A549 (cell line): ENCODE results near the gene CRADD. TPM values are rescaled to one million over a fixed set of nuclear protein-coding genes. Genes with fewer than 3 reads are reported as not detected.
A peak's percentile ranks its signal among the peaks of the same experiment; 100 is the strongest.

Source experiments
- ATAC-seq, 2 experiments: fragments of 200-7000 bp in 1 of 2; fragments of >200 bp in 1 of 2; cut with Nextera tagmentation in 1 of 2; cut with Tn5 transposase in 1 of 2; 3 replicates each; pipeline versions ENCODE4 v1.8.0 to v1.9.1; 2018 to 2020; ENCODE audit warnings: mild to moderate bottlenecking in 1 of 2, moderate library complexity in 1 of 2
- CTCF ChIA-PET: fragments of 300-600 bp; sonication (Branson Sonifier 250); formaldehyde crosslinking; extraction: SDS; loops from one replicate; lab custom pipeline; 2021; ENCODE audit warnings: antibody characterized with exemption, inconsistent platforms; lab: Yijun Ruan, JAX
- POLR2A ChIA-PET: fragments of 350-600 bp; formaldehyde crosslinking; extraction: SDS; loops from one replicate; lab custom pipeline; 2021; ENCODE audit warnings: antibody characterized with exemption, inconsistent platforms; lab: Yijun Ruan, JAX
- DNase-seq, 2 experiments: peaks; one replicate each; pipeline versions ENCODE4 v3.0.0 to v3.0.0-alpha.2; 2011 to 2016; ENCODE audit warnings: low read depth in 1 of 2, low spot score in 1 of 2
- FAIRE-seq: peaks from 2 replicates; lab custom pipeline; 2011; peaks lifted over from hg19 to GRCh38; lab: Jason Lieb, UNC
- H3K27ac ChIP-seq, 2 experiments: fragments of >200 bp; sonication (Bioruptor Twin); formaldehyde crosslinking; 3 replicates each; pipeline ENCODE4 v1.5.1; 2016 to 2017
- H3K4me1 ChIP-seq: fragments of >200 bp; sonication (Bioruptor Twin); formaldehyde crosslinking; 3 replicates; pipeline ENCODE4 v1.6.1; 2016
- H3K4me2 ChIP-seq: fragments of >200 bp; sonication (Bioruptor Twin); formaldehyde crosslinking; 3 replicates; pipeline ENCODE4 v1.6.1; 2016
- H3K4me3 ChIP-seq: fragments of >200 bp; sonication (Bioruptor Twin); formaldehyde crosslinking; 3 replicates; pipeline ENCODE4 v1.5.1; 2016
- H3K9me3 ChIP-seq: fragments of >200 bp; sonication (Bioruptor Twin); formaldehyde crosslinking; 3 replicates; pipeline ENCODE4 v1.6.1; 2016
- BHLHE40 ChIP-seq: IDR thresholded peaks from 2 replicates; pipeline ENCODE4 v1.6.1; 2012; ENCODE audit warnings: low read depth, low read length, inconsistent platforms
- ELK1 ChIP-seq: fragments of 150-350 bp; IDR thresholded peaks from 2 replicates; pipeline ENCODE4 v1.6.1; 2014; ENCODE audit warnings: low read depth, mild to moderate bottlenecking, low read length
- ESRRA ChIP-seq: fragments of 150-350 bp; IDR thresholded peaks from 2 replicates; pipeline ENCODE4 v1.6.1; 2014; ENCODE audit warnings: mild to moderate bottlenecking, low read length, borderline replicate concordance
- HDAC2 ChIP-seq: fragments of 200-600 bp; sonication (generic); IDR thresholded peaks from 2 replicates; pipeline ENCODE4 v1.6.1; 2016
- HOXA7 ChIP-seq: fragments of 250-450 bp; sonication (Bioruptor Pico); IDR thresholded peaks from 2 replicates; pipeline ENCODE4 v1.5.0; 2020; ENCODE audit warnings: mild to moderate bottlenecking, moderate library complexity
- MAZ ChIP-seq: fragments of 150-350 bp; IDR thresholded peaks from 2 replicates; pipeline ENCODE4 v1.6.1; 2014; ENCODE audit warnings: antibody characterized with exemption, low read depth, low read length, borderline replicate concordance
- MYC ChIP-seq: IDR thresholded peaks from 2 replicates; pipeline ENCODE4 v1.6.1; 2012; ENCODE audit warnings: mild to moderate bottlenecking, inconsistent platforms, low read length, improper control_type of control experiment, borderline replicate concordance
- POLR2A ChIP-seq: IDR thresholded peaks from 2 replicates; pipeline ENCODE4 v1.6.1; 2012; ENCODE audit warnings: mild to moderate bottlenecking, low read length
- POLR2AphosphoS2 ChIP-seq: conservative IDR thresholded peaks from 2 replicates; pipeline ENCODE4 v1.6.1; 2012; ENCODE audit warnings: low read length, improper control_type of control experiment, inconsistent platforms
- REST ChIP-seq: fragments of 200-600 bp; sonication (generic); IDR thresholded peaks from 2 replicates; pipeline ENCODE4 v1.6.1; 2016; ENCODE audit warnings: antibody characterized with exemption, mild to moderate bottlenecking, moderate library complexity
- RFX5 ChIP-seq: fragments of 450-650 bp; IDR thresholded peaks from 2 replicates; pipeline ENCODE4 v1.7.1; 2014; ENCODE audit warnings: antibody characterized with exemption, mild to moderate bottlenecking, moderate library complexity
- RNF2 ChIP-seq: fragments of 200-600 bp; sonication (generic); IDR thresholded peaks from 2 replicates; pipeline ENCODE4 v1.6.1; 2016; ENCODE audit warnings: low read depth, mild to moderate bottlenecking, antibody characterized with exemption, moderate library complexity, borderline replicate concordance
- ZC3H11A ChIP-seq: fragments of 450-650 bp; IDR thresholded peaks from 2 replicates; pipeline ENCODE4 v1.6.1; 2014; ENCODE audit warnings: antibody characterized with exemption, mild to moderate bottlenecking
- ZSCAN20 ChIP-seq: fragments of 250-450 bp; sonication (Bioruptor Pico); IDR thresholded peaks from 2 replicates; pipeline ENCODE4 v1.8.0; 2022; ENCODE audit warnings: mild to moderate bottlenecking, moderate library complexity
- WGBS: methylation state at CpG from one replicate; pipeline ENCODE4 v1.1.6; 2017; ENCODE audit errors: missing lambda C conversion rate; 5-methylcytosine and 5-hydroxymethylcytosine counted together
- polyA plus RNA-seq, 4 experiments: library from polyadenylated mRNA; depleted of rRNA in 3 of 4; stranded (reverse); fragments of >200 nt; fragmentation: RNase III in 1 of 4; extraction: RNeasy Plus Mini Kit Qiagen cat#74134 plus additional on column Dnase treatment in 1 of 4; gene quantifications; 2 replicates in 3 of 4; 3 replicates in 1 of 4; pipeline ENCODE4 v1.2.3, GENCODE V29; 2011 to 2017
- TF ChIP-seq, protein P1 (sequence below): fragments of 250-450 bp; sonication (Bioruptor Pico); IDR thresholded peaks from 2 replicates; pipeline ENCODE4 v1.5.0; 2021; ENCODE audit warnings: mild to moderate bottlenecking, moderate library complexity, borderline replicate concordance

Gene CRADD
- polyA plus RNA-seq, 2 of the 4 experiments (the other 2 are of a cell fraction) = 13.2 to 23.0 TPM

DNA sequence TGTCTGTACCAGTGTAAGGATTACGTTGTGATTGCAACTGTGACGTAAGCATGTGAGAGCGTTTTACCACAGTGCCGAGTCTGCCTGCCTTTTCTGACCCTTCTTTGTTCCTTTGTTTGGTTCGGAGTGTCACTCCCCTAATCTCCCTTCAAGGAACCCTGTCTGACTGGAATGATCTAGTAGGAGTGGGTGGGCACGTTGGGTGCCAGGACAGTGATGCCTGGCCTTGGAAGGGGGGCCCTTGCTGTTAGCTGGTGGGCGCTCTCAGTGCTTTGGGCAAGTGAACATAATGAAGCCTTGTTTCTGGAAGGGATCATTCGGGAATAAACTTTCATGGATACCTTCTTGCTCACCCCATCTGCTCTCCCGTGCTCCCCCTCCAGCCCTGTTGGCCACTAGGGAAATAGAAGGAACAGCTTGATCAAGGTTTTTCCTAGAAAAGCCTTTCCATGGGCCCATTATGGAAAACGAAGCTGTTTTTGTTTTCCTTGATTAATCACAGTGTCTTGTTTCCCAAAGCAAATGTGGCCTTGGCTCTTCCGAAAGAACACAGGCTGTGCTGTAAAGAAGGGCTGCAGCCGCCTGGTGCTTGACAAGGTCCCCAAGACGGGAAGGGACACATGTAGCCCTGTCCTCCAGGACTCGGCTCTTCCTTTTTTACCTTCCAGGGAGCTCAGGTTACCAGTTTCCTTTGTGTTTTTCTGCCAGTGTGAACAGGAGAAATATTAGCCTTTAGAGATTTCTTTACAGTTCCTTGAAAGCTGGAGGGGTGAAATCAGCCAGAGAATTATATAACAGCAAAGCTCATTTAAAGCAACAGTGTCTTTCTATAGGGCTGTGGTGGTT lies 215.5 kb downstream of the CRADD start:
- no peak overlapping the region for H3K4me2 ChIP-seq
- CTCF ChIA-PET = interaction anchor here (1.1 to 1.6 kb wide), 3 partner anchors 12 to 210 kb away, joined by 3 to 5 read pairs (median 4); no protein-coding TSS in a partner anchor
- POLR2A ChIA-PET = no interaction called here
- whole genome bisulfite sequencing = 81% methylated on average over 14 of the region's 14 CpGs
- no peak for ATAC-seq
- H3K4me1 ChIP-seq = no peaks in the 10 kb centered on the region
- TF ChIP-seq MYC (no peak), ESRRA (no peak), ZSCAN20 (CRISPR knock-in tag) (no peak), REST (no peak), RFX5 (no peak), RNF2 (no peak), POLR2A (no peak), HDAC2 (no peak)
- TF ChIP-seq, protein P1, sequence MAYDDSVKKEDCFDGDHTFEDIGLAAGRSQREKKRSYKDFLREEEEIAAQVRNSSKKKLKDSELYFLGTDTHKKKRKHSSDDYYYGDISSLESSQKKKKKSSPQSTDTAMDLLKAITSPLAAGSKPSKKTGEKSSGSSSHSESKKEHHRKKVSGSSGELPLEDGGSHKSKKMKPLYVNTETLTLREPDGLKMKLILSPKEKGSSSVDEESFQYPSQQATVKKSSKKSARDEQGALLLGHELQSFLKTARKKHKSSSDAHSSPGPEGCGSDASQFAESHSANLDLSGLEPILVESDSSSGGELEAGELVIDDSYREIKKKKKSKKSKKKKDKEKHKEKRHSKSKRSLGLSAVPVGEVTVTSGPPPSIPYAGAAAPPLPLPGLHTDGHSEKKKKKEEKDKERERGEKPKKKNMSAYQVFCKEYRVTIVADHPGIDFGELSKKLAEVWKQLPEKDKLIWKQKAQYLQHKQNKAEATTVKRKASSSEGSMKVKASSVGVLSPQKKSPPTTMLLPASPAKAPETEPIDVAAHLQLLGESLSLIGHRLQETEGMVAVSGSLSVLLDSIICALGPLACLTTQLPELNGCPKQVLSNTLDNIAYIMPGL (CRISPR knock-in tag) = no peak
- no peak for DNase-seq
- no peaks in the 10 kb centered on the region for H3K9me3 ChIP-seq
- no peak overlapping the region for H3K4me3 ChIP-seq
- H3K27ac ChIP-seq = peak overlapping the region in 1 of 2 experiments; percentile 46; a peak in 1 of 6 replicates
- no peak for FAIRE-seq

- ATAC-seq = no peak
- Histone ChIP-seq H3K4me1 (no peaks in the 10 kb centered on the region), H3K9me3 (no peaks in the 10 kb centered on the region), H3K4me2 (no peak overlapping the region), H3K27ac (no peak overlapping the region; a peak in 1 of 6 replicates), H3K4me3 (no peak overlapping the region)
- 94% methylated on average over 17 of the region's 17 CpGs for WGBS
- TF ChIP-seq HOXA7 (CRISPR knock-in tag) (no peak), MAZ (no peak), ZC3H11A (no peak), ESRRA (no peak), POLR2AphosphoS2 (no peak), ELK1 (no peak), BHLHE40 (no peak)
- no peak for FAIRE-seq
- POLR2A ChIA-PET = no interaction called here
- CTCF ChIA-PET = interaction anchor here (1.1 to 1.2 kb wide), 2 partner anchors 15 to 208 kb away, joined by 3 to 4 read pairs; no protein-coding TSS in a partner anchor
- DNase-seq = no peak
These were observed 217.4 kb downstream of the CRADD start for GRCh38 chr12:93894391-93895088.
